ENCODE measurements around the gene EPHA5.

- TF ChIP-seq CTCF (tag by site-specific recombination; IDR thresholded peaks at IDR 0.05) (no peak), ZNF747 (tag by site-specific recombination; IDR thresholded peaks at IDR 0.05) (no peak), ZFP37 (tag by site-specific recombination; IDR thresholded peaks at IDR 0.05) (no peak), ZNF121 (tag by site-specific recombination; IDR thresholded peaks at IDR 0.05) (no peak), MYNN (tag by site-specific recombination; IDR thresholded peaks at IDR 0.05; ENCODE audit: borderline replicate concordance) (no peak), ZNF274 (IDR thresholded peaks at IDR 0.05; ENCODE audit: low read length) (no peak), ZNF274 (tag by site-specific recombination; IDR thresholded peaks at IDR 0.05; ENCODE audit: borderline replicate concordance) (no peak), ZFP69B (tag by site-specific recombination; IDR thresholded peaks at IDR 0.05) (no peak), ZNF335 (tag by site-specific recombination; conservative IDR thresholded peaks at IDR 0.05) (no peak), ZNF292 (tag by site-specific recombination; IDR thresholded peaks at IDR 0.05; ENCODE audit: borderline replicate concordance, low read depth) (no peak)
- TF ChIP-seq, protein P1, sequence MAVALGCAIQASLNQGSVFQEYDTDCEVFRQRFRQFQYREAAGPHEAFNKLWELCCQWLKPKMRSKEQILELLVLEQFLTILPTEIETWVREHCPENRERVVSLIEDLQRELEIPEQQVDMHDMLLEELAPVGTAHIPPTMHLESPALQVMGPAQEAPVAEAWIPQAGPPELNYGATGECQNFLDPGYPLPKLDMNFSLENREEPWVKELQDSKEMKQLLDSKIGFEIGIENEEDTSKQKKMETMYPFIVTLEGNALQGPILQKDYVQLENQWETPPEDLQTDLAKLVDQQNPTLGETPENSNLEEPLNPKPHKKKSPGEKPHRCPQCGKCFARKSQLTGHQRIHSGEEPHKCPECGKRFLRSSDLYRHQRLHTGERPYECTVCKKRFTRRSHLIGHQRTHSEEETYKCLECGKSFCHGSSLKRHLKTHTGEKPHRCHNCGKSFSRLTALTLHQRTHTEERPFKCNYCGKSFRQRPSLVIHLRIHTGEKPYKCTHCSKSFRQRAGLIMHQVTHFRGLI (tag by site-specific recombination; IDR thresholded peaks at IDR 0.05), result no peak
These were observed 353.8 kb downstream of the EPHA5 start for GRCh38 chr4:65316534-65316933.

Measured in HEK293 (cell line).